Measurements from ENCODE around the gene RAB11FIP3.

The RAB11FIP3 gene

GRCh38 chr16:442976-443375, 17.5 kb downstream of the RAB11FIP3 start:
- peak; percentile 19 for DNase-seq (ENCODE audit: extremely low read depth, low read depth)
- no peak for TF ChIP-seq CTCF (IDR thresholded peaks at IDR 0.05; ENCODE audit: low read depth, low read length)

GRCh38 chr16:444027-444426, 18.6 kb downstream of the RAB11FIP3 start:
- TF ChIP-seq CTCF (IDR thresholded peaks at IDR 0.05; ENCODE audit: low read depth, low read length), result no peak
- no peak for DNase-seq (ENCODE audit: extremely low read depth, low read depth)

- TF ChIP-seq CTCF (IDR thresholded peaks at IDR 0.05; ENCODE audit: low read depth, low read length), result no peak
Observed at GRCh38 chr16:445566-445965, 20.1 kb downstream of the RAB11FIP3 start.

GRCh38 chr16:450385-450784, 24.9 kb downstream of the RAB11FIP3 start:
- TF ChIP-seq CTCF (IDR thresholded peaks at IDR 0.05; ENCODE audit: low read depth, low read length), result no peak
- no peak for DNase-seq (ENCODE audit: extremely low read depth, low read depth)

More at GRCh38 chr16:445566-445965, 20.1 kb downstream of the RAB11FIP3 start:
- no peak for DNase-seq (ENCODE audit: extremely low read depth, low read depth)

GRCh38 chr16:450785-451512, 25.5 kb downstream of the RAB11FIP3 start:
- no peak for DNase-seq (ENCODE audit: extremely low read depth, low read depth)
- no peak for TF ChIP-seq CTCF (IDR thresholded peaks at IDR 0.05; ENCODE audit: low read depth, low read length)

GRCh38 chr16:454397-454940, 29.0 kb downstream of the RAB11FIP3 start:
- DNase-seq (ENCODE audit: extremely low read depth, low read depth), result no peak
- no peak for TF ChIP-seq CTCF (IDR thresholded peaks at IDR 0.05; ENCODE audit: low read depth, low read length)

- no peak for TF ChIP-seq CTCF (IDR thresholded peaks at IDR 0.05; ENCODE audit: low read depth, low read length)
- DNase-seq (ENCODE audit: extremely low read depth, low read depth), result no peak
Observed at GRCh38 chr16:455453-455852, 30.0 kb downstream of the RAB11FIP3 start.
